ENCODE data around the gene SLC13A4. TPM values are rescaled to one million over a fixed set of nuclear protein-coding genes. Genes with fewer than 3 reads are reported as not detected.
"Not testable (repeated sequence)": the region's sequence is repeated elsewhere in the genome, so short reads cannot be mapped to it uniquely, and the experiment has no call there.

Gene SLC13A4
- total and polyA plus RNA-seq, 2 donors (not counting 1 experiment from before 2014, with no cell fraction given) = 0.32 to 0.50 TPM

DNA sequence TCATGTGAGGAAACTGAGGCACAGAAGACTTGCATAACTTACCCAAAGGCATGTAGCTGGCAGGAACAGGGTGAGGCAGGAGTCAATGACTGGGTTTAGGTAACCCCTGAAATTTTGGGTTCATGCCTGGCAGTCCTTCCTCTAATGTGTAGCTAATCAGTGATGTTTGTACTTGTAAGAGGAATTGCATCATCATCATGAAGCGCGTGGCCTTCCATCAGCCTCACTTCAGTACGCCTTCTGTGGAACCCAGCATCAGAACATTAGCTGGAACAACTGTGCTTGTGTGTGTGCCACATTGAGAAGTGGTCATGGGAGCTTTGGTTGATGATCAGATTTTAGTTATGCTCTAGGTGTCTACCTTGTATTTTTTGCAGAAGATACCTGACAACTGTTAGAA is 83.8 kb downstream of the SLC13A4 start:
- Histone ChIP-seq H3K4me2 (ENCODE audit: extremely low read depth, insufficient read depth, low read length) (no peak overlapping the region), H2AFZ (ENCODE audit: low read length) (no peak overlapping the region), H3K27ac (ENCODE audit: insufficient read depth, low read length) (no peak overlapping the region), H3K79me2 (ENCODE audit: control insufficient read depth, insufficient read depth, low read length) (no peaks in the 10 kb centered on the region), H3K4me3 (replicated peaks in 1 of 4; ENCODE audit: control extremely low read depth in 1 of 4, insufficient read depth in 1 of 4, low read depth in 3 of 4, low read length in 4 of 4) (no peak overlapping the region), H3K4me1 (ENCODE audit: control insufficient read depth, extremely low read depth, insufficient read depth, low read length) (no peaks in the 10 kb centered on the region), H3K36me3 (ENCODE audit: control insufficient read depth, insufficient read depth, low read length) (no peaks in the 10 kb centered on the region), H4K20me1 (ENCODE audit: control insufficient read depth, extremely low read depth, insufficient read depth, low read length) (no peaks in the 10 kb centered on the region), H3K27me3 (ENCODE audit: control insufficient read depth, insufficient read depth, low read length) (no peaks in the 10 kb centered on the region), H3K9ac (ENCODE audit: insufficient read depth, low read length) (no peak overlapping the region), H3K9me3 (ENCODE audit: control insufficient read depth, insufficient read depth, low read depth, low read length) (no peaks in the 10 kb centered on the region)
- no peak for TF ChIP-seq EZH2 (IDR thresholded peaks at IDR 0.05; ENCODE audit: low read length, missing control alignments)
- TF ChIP-seq, protein P1, sequence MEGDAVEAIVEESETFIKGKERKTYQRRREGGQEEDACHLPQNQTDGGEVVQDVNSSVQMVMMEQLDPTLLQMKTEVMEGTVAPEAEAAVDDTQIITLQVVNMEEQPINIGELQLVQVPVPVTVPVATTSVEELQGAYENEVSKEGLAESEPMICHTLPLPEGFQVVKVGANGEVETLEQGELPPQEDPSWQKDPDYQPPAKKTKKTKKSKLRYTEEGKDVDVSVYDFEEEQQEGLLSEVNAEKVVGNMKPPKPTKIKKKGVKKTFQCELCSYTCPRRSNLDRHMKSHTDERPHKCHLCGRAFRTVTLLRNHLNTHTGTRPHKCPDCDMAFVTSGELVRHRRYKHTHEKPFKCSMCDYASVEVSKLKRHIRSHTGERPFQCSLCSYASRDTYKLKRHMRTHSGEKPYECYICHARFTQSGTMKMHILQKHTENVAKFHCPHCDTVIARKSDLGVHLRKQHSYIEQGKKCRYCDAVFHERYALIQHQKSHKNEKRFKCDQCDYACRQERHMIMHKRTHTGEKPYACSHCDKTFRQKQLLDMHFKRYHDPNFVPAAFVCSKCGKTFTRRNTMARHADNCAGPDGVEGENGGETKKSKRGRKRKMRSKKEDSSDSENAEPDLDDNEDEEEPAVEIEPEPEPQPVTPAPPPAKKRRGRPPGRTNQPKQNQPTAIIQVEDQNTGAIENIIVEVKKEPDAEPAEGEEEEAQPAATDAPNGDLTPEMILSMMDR (conservative IDR thresholded peaks at IDR 0.05 in 1 of 2, IDR thresholded peaks at IDR 0.05 in 1 of 2; ENCODE audit: low read depth in 1 of 2, low read length in 2 of 2) = no peak
- DNase-seq (ENCODE audit: low read depth in 2 of 2) = peak in 1 of 2 donors; percentile 34

DNA sequence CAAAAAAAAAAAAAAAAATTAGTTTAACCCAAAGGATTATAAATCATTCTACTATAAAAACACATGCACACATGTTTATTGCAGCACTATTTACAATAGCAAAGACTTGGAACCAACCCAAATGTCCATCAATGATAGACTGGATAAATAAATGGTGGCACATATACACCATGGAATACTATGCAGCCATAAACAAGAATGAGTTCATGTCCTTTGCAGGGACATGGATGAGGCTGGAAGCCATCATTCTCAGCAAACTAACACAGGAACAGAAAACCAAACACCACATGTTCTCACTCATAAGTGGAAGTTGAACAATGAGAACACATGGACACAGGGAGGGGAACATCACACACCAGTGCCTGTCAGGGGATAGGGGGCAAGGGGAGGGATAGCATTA is 88.3 kb downstream of the SLC13A4 start:
- H3K9ac ChIP-seq (ENCODE audit: insufficient read depth, low read length); H3K4me2 ChIP-seq (ENCODE audit: extremely low read depth, insufficient read depth, low read length); DNase-seq (ENCODE audit: low read depth in 2 of 2); H3K27ac ChIP-seq (ENCODE audit: insufficient read depth, low read length); H3K4me3 ChIP-seq (replicated peaks in 1 of 4; ENCODE audit: control extremely low read depth in 1 of 4, insufficient read depth in 1 of 4, low read depth in 3 of 4, low read length in 4 of 4); H3K9me3 ChIP-seq (ENCODE audit: control insufficient read depth, insufficient read depth, low read depth, low read length); H2AFZ ChIP-seq (ENCODE audit: low read length); H3K27me3 ChIP-seq (ENCODE audit: control insufficient read depth, insufficient read depth, low read length); H3K36me3 ChIP-seq (ENCODE audit: control insufficient read depth, insufficient read depth, low read length); H3K79me2 ChIP-seq (ENCODE audit: control insufficient read depth, insufficient read depth, low read length); H4K20me1 ChIP-seq (ENCODE audit: control insufficient read depth, extremely low read depth, insufficient read depth, low read length); H3K4me1 ChIP-seq (ENCODE audit: control insufficient read depth, extremely low read depth, insufficient read depth, low read length): not testable (repeated sequence)

DNA sequence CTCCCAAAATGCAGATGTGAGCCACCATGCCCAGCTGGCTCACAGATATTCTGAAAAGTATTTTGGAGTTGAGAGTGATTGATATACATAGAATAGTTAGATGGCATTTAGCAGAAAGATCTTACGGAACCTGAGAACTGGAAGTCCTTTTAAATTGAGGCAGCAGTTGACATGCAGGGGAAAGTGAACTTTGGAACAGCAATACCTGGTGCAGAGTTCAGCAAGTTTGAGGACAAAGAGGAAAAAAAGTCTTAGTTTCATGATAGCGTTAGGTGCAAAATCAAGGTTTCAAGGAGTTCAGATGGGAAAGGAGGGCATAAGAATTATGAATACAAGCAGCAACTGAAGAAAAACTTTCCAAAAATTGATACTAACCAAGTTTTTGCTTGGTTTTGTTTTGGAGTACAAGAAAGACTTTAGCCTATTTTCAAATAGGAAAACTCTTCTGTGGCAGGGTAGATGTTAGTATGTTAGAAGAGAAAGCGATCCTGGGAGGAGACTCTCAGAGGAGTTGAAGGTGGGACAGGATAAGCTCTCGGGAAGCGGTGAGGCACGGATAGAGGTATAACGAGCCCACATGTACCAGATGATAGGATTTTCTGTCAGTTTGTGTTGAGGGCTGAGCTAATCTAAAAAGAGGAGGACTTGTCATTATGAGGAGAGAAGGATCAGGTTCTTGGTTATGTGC is 93.7 kb downstream of the SLC13A4 start:
- Histone ChIP-seq H3K4me1 (ENCODE audit: control insufficient read depth, extremely low read depth, insufficient read depth, low read length) (no peaks in the 10 kb centered on the region), H3K4me3 (replicated peaks in 1 of 4; ENCODE audit: control extremely low read depth in 1 of 4, insufficient read depth in 1 of 4, low read depth in 3 of 4, low read length in 4 of 4) (no peak overlapping the region), H3K9me3 (ENCODE audit: control insufficient read depth, insufficient read depth, low read depth, low read length) (no peaks in the 10 kb centered on the region), H2AFZ (ENCODE audit: low read length) (no peak overlapping the region), H3K9ac (ENCODE audit: insufficient read depth, low read length) (no peak overlapping the region), H3K36me3 (ENCODE audit: control insufficient read depth, insufficient read depth, low read length) (peaks cover 4% of the 10 kb centered on the region), H3K79me2 (ENCODE audit: control insufficient read depth, insufficient read depth, low read length) (no peaks in the 10 kb centered on the region), H3K4me2 (ENCODE audit: extremely low read depth, insufficient read depth, low read length) (no peak overlapping the region), H4K20me1 (ENCODE audit: control insufficient read depth, extremely low read depth, insufficient read depth, low read length) (no peaks in the 10 kb centered on the region), H3K27ac (ENCODE audit: insufficient read depth, low read length) (no peak overlapping the region), H3K27me3 (ENCODE audit: control insufficient read depth, insufficient read depth, low read length) (no peaks in the 10 kb centered on the region)
- DNase-seq (ENCODE audit: low read depth in 2 of 2) = no peak
- TF ChIP-seq EZH2 (IDR thresholded peaks at IDR 0.05; ENCODE audit: low read length, missing control alignments) = no peak
- TF ChIP-seq, protein P1 (conservative IDR thresholded peaks at IDR 0.05 in 1 of 2, IDR thresholded peaks at IDR 0.05 in 1 of 2; ENCODE audit: low read depth in 1 of 2, low read length in 2 of 2) = no peak

Other genes with a start within 250 kb of the SLC13A4 start
- gene CNOT4, start 218.1 kb downstream of the SLC13A4 start, total RNA-seq = 8.5 and 14.9 TPM in 2 replicates
- 15.9 and 16.1 TPM in 2 replicates for gene CNOT4, start 218.1 kb downstream of the SLC13A4 start, polyA plus RNA-seq
- 31.3 and 36.7 TPM in 2 replicates for gene NUP205, start 170.3 kb downstream of the SLC13A4 start, total RNA-seq
- 28.1 and 47.0 TPM in 2 replicates for gene NUP205, start 170.3 kb downstream of the SLC13A4 start, polyA plus RNA-seq
- gene STMP1, start 65.7 kb downstream of the SLC13A4 start, total RNA-seq = 11.8 and 16.7 TPM in 2 replicates
- 41.3 and 50.6 TPM in 2 replicates for gene STMP1, start 65.7 kb downstream of the SLC13A4 start, polyA plus RNA-seq
- gene FAM180A, start 20.6 kb upstream of the SLC13A4 start, total RNA-seq = 24.4 and 38.5 TPM in 2 replicates
- 15.6 and 70.0 TPM in 2 replicates for gene FAM180A, start 20.6 kb upstream of the SLC13A4 start, polyA plus RNA-seq
- gene MTPN, start 249.2 kb upstream of the SLC13A4 start, total RNA-seq = 104 and 158 TPM in 2 replicates
- gene MTPN, start 249.2 kb upstream of the SLC13A4 start, polyA plus RNA-seq = 193 and 215 TPM in 2 replicates

Measured in fibroblast of lung (primary cell).